ENCODE data around the gene PTPRK. TPM values are rescaled to one million over a fixed set of nuclear protein-coding genes. Genes with fewer than 3 reads are reported as not detected.

Gene PTPRK
- total RNA-seq, 2 donors from 2014 or later, result 94.1 to 117 TPM

DNA sequence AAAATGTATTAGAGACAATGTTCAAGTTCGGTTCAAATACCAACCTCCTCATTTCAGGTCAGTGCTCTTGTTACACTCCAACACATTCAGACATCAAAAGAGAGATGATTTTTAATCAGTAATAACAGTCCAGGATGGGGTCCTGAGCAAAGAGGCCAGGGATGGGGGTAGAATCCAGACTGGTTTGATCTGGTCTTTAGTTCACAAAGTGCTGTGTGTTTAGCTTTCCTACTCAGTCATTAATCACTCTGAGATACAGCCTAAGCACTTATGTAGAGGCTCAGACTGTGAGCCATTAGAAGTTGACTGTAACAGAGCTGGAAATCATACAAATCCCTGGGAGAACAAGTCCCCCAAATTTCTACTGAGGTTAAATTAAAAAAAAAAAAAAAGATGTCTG is 241.6 kb downstream of the PTPRK start:
- no peaks in the 10 kb centered on the region for H3K9me3 ChIP-seq
- no peaks in the 10 kb centered on the region for H3K27me3 ChIP-seq
- H3K36me3 ChIP-seq, result no peaks in the 10 kb centered on the region
- intact Hi-C loops (cut with DNase I), result no loop called here
- no peak overlapping the region for H3K9ac ChIP-seq (ENCODE audit: low read depth in 2 of 2, low read length in 2 of 2)
- no peak overlapping the region for H3K27ac ChIP-seq
- no peak for DNase-seq
- no peak overlapping the region for H3K4me3 ChIP-seq
- no peaks in the 10 kb centered on the region for H3K4me1 ChIP-seq
- TF ChIP-seq, protein P1, sequence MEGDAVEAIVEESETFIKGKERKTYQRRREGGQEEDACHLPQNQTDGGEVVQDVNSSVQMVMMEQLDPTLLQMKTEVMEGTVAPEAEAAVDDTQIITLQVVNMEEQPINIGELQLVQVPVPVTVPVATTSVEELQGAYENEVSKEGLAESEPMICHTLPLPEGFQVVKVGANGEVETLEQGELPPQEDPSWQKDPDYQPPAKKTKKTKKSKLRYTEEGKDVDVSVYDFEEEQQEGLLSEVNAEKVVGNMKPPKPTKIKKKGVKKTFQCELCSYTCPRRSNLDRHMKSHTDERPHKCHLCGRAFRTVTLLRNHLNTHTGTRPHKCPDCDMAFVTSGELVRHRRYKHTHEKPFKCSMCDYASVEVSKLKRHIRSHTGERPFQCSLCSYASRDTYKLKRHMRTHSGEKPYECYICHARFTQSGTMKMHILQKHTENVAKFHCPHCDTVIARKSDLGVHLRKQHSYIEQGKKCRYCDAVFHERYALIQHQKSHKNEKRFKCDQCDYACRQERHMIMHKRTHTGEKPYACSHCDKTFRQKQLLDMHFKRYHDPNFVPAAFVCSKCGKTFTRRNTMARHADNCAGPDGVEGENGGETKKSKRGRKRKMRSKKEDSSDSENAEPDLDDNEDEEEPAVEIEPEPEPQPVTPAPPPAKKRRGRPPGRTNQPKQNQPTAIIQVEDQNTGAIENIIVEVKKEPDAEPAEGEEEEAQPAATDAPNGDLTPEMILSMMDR (IDR thresholded peaks at IDR 0.05), result no peak

DNA sequence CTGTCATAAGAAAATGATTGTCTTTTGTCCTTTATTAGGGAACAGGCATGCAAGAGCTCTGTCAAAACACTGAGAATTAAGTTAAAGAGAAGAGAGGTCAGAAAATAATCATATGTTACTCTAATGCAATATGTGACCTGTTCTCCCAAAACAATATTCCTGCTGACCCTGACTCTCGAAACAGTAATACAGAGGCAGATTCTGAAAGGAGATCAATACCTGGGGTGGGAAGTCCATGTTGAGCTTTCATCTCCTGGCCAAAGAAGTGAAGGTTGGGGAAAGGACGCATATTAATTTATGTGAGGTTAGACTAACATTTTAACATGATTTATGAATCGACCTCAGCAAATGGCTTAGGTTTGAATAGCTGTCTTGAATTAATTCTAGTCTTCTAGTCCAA is 243.0 kb downstream of the PTPRK start:
- no peak for DNase-seq
- no peak overlapping the region for H3K4me3 ChIP-seq
- no peak overlapping the region for H3K9ac ChIP-seq (ENCODE audit: low read depth in 2 of 2, low read length in 2 of 2)
- no peaks in the 10 kb centered on the region for H3K4me1 ChIP-seq
- no peak overlapping the region for H3K27ac ChIP-seq
- intact Hi-C loops (cut with DNase I), result no loop called here
- no peaks in the 10 kb centered on the region for H3K9me3 ChIP-seq
- H3K27me3 ChIP-seq, result no peaks in the 10 kb centered on the region
- TF ChIP-seq, protein P1 (IDR thresholded peaks at IDR 0.05), result no peak
- H3K36me3 ChIP-seq, result no peaks in the 10 kb centered on the region

DNA sequence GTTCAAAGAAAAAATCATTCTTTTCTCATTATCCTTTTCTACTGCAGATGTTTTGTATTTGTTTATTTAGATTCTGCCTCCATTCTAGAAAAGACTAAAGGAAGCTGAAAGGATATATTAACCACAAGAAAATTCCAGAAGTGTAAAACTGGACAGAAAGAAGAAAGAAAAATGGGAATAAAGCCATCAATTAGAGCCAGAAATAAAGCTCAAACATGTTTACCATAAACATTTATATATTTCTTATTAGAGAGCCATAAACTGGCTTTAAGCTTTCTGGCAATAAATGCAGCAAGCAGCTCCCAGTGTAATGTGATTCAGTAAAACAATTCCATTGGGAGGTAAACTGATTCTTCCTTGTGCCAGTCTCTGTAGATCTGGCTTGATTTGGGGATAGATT is 244.1 kb downstream of the PTPRK start:
- H3K4me3 ChIP-seq, result no peak overlapping the region
- H3K9ac ChIP-seq (ENCODE audit: low read depth in 2 of 2, low read length in 2 of 2), result no peak overlapping the region
- H3K9me3 ChIP-seq, result no peaks in the 10 kb centered on the region
- no peaks in the 10 kb centered on the region for H3K36me3 ChIP-seq
- TF ChIP-seq, protein P1 (IDR thresholded peaks at IDR 0.05), result no peak
- H3K4me1 ChIP-seq, result no peaks in the 10 kb centered on the region
- intact Hi-C loops (cut with DNase I), result no loop called here
- H3K27me3 ChIP-seq, result no peaks in the 10 kb centered on the region
- no peak for DNase-seq
- no peak overlapping the region for H3K27ac ChIP-seq

DNA sequence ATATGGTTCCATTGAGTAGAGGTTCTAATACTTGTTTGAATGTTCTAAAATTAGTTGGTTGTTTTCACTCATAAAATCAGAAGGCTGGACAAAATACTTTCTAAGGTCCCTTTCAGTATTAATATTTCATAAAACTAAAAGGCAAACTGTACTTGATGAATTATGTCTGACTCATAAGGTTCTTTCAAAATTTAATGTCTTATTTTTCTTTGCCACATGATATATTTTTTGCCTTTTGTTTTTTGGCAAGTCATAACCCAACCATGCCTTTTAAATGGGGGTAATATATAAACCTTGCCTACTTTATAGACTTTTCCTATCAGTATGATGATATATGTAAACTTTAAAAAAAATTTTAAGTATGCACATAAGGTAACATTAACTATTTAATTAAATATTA is 244.7 kb downstream of the PTPRK start:
- no peak for DNase-seq
- no peaks in the 10 kb centered on the region for H3K27me3 ChIP-seq
- no peak overlapping the region for H3K4me3 ChIP-seq
- H3K9me3 ChIP-seq, result no peaks in the 10 kb centered on the region
- H3K36me3 ChIP-seq, result no peaks in the 10 kb centered on the region
- H3K9ac ChIP-seq (ENCODE audit: low read depth in 2 of 2, low read length in 2 of 2), result no peak overlapping the region
- H3K27ac ChIP-seq, result no peak overlapping the region
- no peaks in the 10 kb centered on the region for H3K4me1 ChIP-seq
- TF ChIP-seq, protein P1 (IDR thresholded peaks at IDR 0.05), result no peak
- intact Hi-C loops (cut with DNase I), result no loop called here

DNA sequence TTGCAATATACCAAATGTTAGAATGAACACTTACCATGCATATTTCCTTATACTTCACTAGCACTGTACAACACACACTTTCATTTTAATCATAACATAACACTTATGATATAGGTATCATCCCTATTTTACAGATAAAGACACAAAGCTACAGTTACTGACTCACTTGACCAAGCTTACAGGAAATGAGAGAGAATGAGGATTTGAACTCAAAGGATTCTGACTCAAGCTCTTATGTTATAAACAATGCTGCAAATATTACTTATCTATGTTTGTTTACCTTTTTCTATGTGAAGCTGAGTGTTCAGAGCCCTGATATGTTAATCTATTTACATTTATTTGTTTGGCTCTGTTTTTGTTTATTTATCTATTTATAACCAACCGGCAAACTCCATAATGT is 245.4 kb downstream of the PTPRK start:
- Histone ChIP-seq H3K4me3 (no peak overlapping the region), H3K9me3 (no peaks in the 10 kb centered on the region), H3K27ac (no peak overlapping the region), H3K27me3 (no peaks in the 10 kb centered on the region), H3K9ac (ENCODE audit: low read depth in 2 of 2, low read length in 2 of 2) (no peak overlapping the region), H3K4me1 (no peaks in the 10 kb centered on the region), H3K36me3 (no peaks in the 10 kb centered on the region)
- intact Hi-C loops (cut with DNase I), result no loop called here
- TF ChIP-seq, protein P1 (IDR thresholded peaks at IDR 0.05), result no peak
- no peak for DNase-seq

DNA sequence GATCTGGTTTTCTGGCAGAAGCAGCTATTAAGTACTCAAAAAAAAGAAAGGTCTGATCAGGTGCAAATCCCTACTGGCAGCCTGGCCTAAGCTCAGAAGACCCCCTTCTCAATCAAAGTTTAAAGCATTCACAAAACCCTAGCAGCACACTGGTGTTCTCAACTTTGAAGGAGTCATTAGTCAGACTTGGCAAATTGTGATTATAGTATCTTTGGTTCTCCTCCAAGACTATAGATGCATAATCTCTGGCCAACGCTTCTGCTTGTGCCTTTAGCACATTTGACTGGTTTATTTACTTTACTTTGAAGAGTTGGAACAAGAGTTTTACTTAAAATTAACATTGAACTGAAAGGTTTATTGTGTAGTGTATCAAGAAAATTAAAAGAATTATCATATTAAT is 248.9 kb downstream of the PTPRK start:
- no peaks in the 10 kb centered on the region for H3K36me3 ChIP-seq
- H3K9me3 ChIP-seq, result no peaks in the 10 kb centered on the region

More for the DNA sequence above, 248.9 kb downstream of the PTPRK start:
- H3K4me1 ChIP-seq, result no peaks in the 10 kb centered on the region
- DNase-seq, result no peak
- H3K27me3 ChIP-seq, result no peaks in the 10 kb centered on the region
- no peak overlapping the region for H3K4me3 ChIP-seq
- TF ChIP-seq, protein P1 (IDR thresholded peaks at IDR 0.05), result no peak
- H3K9ac ChIP-seq (ENCODE audit: low read depth in 2 of 2, low read length in 2 of 2), result no peak overlapping the region
- intact Hi-C loops (cut with DNase I), result no loop called here
- H3K27ac ChIP-seq, result no peak overlapping the region

Measured in colonic mucosa (tissue), 4 donors.